IPS DF 6.9 (cell line): ENCODE data around the gene KCNJ4.

ENCODE experiments used
- DNase-seq: peaks from one replicate; pipeline ENCODE4 v3.0.0-alpha.2; 2013; ENCODE audit warnings: low read depth, low spot score
- H3K27ac ChIP-seq: one replicate; pipeline ENCODE4 v1.5.1; 2013; ENCODE audit warnings: low read length, control low read depth
- H3K27me3 ChIP-seq: 2 replicates; pipeline ENCODE4 v1.6.1; 2013; ENCODE audit warnings: mild to moderate bottlenecking, low read length; ENCODE audit not compliant: control insufficient read depth, insufficient read depth
- H3K36me3 ChIP-seq: 2 replicates; pipeline ENCODE4 v1.6.1; 2013; ENCODE audit warnings: low read length; ENCODE audit not compliant: control insufficient read depth, insufficient read depth
- H3K4me1 ChIP-seq: 2 replicates; pipeline ENCODE4 v1.6.1; 2013; ENCODE audit warnings: low read length; ENCODE audit not compliant: control insufficient read depth, insufficient read depth
- H3K4me3 ChIP-seq: 2 replicates; pipeline ENCODE4 v1.5.1; 2013; ENCODE audit warnings: mild to moderate bottlenecking, low read length
- H3K9me3 ChIP-seq: 2 replicates; pipeline ENCODE4 v1.6.1; 2013; ENCODE audit warnings: low read length, inconsistent platforms; ENCODE audit not compliant: control insufficient read depth, insufficient read depth
- WGBS: extraction: QIAGEN DNeasy Blood & Tissue Kit; methylation state at CpG from one replicate; pipeline ENCODE4 v1.1.7; 2013; ENCODE audit warnings: mixed read lengths, missing lambda C conversion rate; ENCODE audit not compliant: insufficient read length, insufficient coverage; 5-methylcytosine and 5-hydroxymethylcytosine counted together

The KCNJ4 gene

GRCh38 chr22:38489142-38489541, 34.1 kb upstream of the KCNJ4 start:
- H3K9me3 ChIP-seq: no peaks in the 10 kb centered on the region
- no peak overlapping the region for H3K27ac ChIP-seq
- peaks cover 1% of the 10 kb centered on the region; the same call in 1 of the 2 replicates for H3K4me1 ChIP-seq
- DNase-seq: no peak
- H3K27me3 ChIP-seq: no peaks in the 10 kb centered on the region
- no peak overlapping the region for H3K4me3 ChIP-seq
- WGBS: no CpG with 5 or more reads among the region's 17 CpGs
- peaks cover 50% of the 10 kb centered on the region for H3K36me3 ChIP-seq

GRCh38 chr22:38487946-38488345, 32.9 kb upstream of the KCNJ4 start:
- no CpG with 5 or more reads among the region's 6 CpGs for WGBS
- H3K9me3 ChIP-seq: no peaks in the 10 kb centered on the region
- no peak overlapping the region for H3K4me3 ChIP-seq
- peaks cover 49% of the 10 kb centered on the region for H3K36me3 ChIP-seq
- no peak for DNase-seq
- H3K4me1 ChIP-seq: peaks cover 1% of the 10 kb centered on the region; the same call in 1 of the 2 replicates
- H3K27ac ChIP-seq: no peak overlapping the region
- no peaks in the 10 kb centered on the region for H3K27me3 ChIP-seq

- no peak overlapping the region for H3K4me3 ChIP-seq
- peaks cover 59% of the 10 kb centered on the region for H3K36me3 ChIP-seq
- H3K9me3 ChIP-seq: no peaks in the 10 kb centered on the region
- no peak overlapping the region for H3K27ac ChIP-seq
- H3K27me3 ChIP-seq: no peaks in the 10 kb centered on the region
- H3K4me1 ChIP-seq: peaks cover 1% of the 10 kb centered on the region; the same call in 1 of the 2 replicates
- WGBS: no CpG with 5 or more reads among the region's 5 CpGs
- no peak for DNase-seq
These were observed 30.8 kb upstream of the KCNJ4 start for GRCh38 chr22:38485783-38486182.

GRCh38 chr22:38484244-38484643, 29.2 kb upstream of the KCNJ4 start:
- peaks cover 49% of the 10 kb centered on the region for H3K36me3 ChIP-seq
- WGBS: no CpG with 5 or more reads among the region's 1 CpG

DNA sequence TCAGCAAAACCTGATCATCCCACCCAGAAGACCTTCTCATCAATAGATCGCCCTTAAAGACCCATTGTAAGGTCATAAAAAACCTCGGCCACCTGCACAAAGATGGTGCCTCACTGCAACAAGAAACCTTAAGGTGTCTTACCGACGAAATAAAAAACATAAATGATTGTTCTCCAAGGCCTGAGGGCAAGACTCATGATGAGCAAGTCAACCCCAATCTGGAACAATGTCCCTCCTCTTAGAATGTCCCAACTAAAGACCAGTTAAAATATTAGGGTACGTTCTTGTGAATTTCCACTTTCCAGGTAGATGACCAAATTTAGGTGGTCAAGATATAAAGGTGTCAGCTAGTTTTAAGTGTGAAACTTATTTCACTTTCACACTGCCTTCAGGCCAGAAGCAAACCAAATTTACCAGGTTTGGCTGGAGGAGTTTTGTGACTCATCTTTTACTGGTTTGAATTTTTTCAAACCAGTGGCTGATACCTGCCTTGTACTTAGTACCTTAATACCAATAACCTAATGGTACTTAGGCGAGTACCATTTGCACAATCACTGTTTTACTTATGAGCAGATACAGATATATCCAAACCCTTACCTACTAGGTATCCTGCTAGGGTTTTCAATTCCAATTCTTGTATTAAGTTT, 27.8 kb upstream of the KCNJ4 start:
- Histone ChIP-seq H3K4me3 (no peak overlapping the region), H3K4me1 (peaks cover 1% of the 10 kb centered on the region; the same call in 1 of the 2 replicates), H3K36me3 (peaks cover 42% of the 10 kb centered on the region), H3K9me3 (no peaks in the 10 kb centered on the region), H3K27me3 (no peaks in the 10 kb centered on the region), H3K27ac (no peak overlapping the region)
- WGBS: no CpG with 5 or more reads among the region's 6 CpGs
- DNase-seq: no peak

More at GRCh38 chr22:38484244-38484643, 29.2 kb upstream of the KCNJ4 start:
- no peaks in the 10 kb centered on the region for H3K27me3 ChIP-seq
- DNase-seq: no peak
- H3K4me1 ChIP-seq: peaks cover 1% of the 10 kb centered on the region; the same call in 1 of the 2 replicates
- no peaks in the 10 kb centered on the region for H3K9me3 ChIP-seq
- H3K4me3 ChIP-seq: no peak overlapping the region
- no peak overlapping the region for H3K27ac ChIP-seq

DNA sequence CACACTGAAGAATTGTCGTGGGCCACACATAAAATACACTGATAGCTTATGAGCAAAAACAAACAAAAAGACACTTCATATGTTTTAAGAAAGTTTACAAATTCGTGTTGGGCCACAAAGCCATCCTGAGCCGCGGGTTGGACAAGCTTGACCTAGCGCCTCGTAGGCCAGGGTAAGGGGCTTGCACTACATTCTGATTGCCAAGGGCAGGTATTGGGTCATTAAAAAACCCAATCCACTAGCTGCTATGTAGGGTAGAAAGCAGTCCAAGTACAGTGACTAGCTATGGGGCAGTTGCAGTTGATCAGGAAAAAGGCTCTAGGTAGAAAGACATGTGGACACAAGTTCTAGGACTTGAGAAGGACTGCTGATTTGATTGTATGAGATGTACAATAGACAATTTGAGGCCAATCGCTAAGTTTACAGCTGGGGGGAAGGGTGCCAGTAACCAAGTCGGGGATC, 26.9 kb upstream of the KCNJ4 start:
- Histone ChIP-seq H3K27ac (no peak overlapping the region), H3K4me1 (peaks cover 1% of the 10 kb centered on the region; the same call in 1 of the 2 replicates), H3K9me3 (no peaks in the 10 kb centered on the region), H3K4me3 (no peak overlapping the region), H3K36me3 (peaks cover 39% of the 10 kb centered on the region), H3K27me3 (no peaks in the 10 kb centered on the region)
- WGBS: no CpG with 5 or more reads among the region's 8 CpGs
- no peak for DNase-seq

GRCh38 chr22:38481162-38481870, 26.3 kb upstream of the KCNJ4 start:
- Histone ChIP-seq H3K4me1 (peaks cover 1% of the 10 kb centered on the region; the same call in 1 of the 2 replicates), H3K36me3 (peaks cover 34% of the 10 kb centered on the region), H3K9me3 (no peaks in the 10 kb centered on the region), H3K27me3 (no peaks in the 10 kb centered on the region), H3K27ac (no peak overlapping the region), H3K4me3 (no peak overlapping the region)
- DNase-seq: no peak
- WGBS: no CpG with 5 or more reads among the region's 3 CpGs

GRCh38 chr22:38479096-38479837, 24.3 kb upstream of the KCNJ4 start:
- H3K27ac ChIP-seq: no peak overlapping the region
- H3K9me3 ChIP-seq: no peaks in the 10 kb centered on the region
- DNase-seq: no peak

GRCh38 chr22:38477585-38477984, 22.6 kb upstream of the KCNJ4 start:
- Histone ChIP-seq H3K27ac (no peak overlapping the region), H3K4me1 (no peaks in the 10 kb centered on the region), H3K4me3 (no peak overlapping the region), H3K9me3 (no peaks in the 10 kb centered on the region), H3K36me3 (peaks cover 11% of the 10 kb centered on the region; the same call in 1 of the 2 replicates), H3K27me3 (no peaks in the 10 kb centered on the region)
- no CpG with 5 or more reads among the region's 1 CpG for WGBS
- DNase-seq: no peak

More at GRCh38 chr22:38479096-38479837, 24.3 kb upstream of the KCNJ4 start:
- Histone ChIP-seq H3K4me1 (no peaks in the 10 kb centered on the region), H3K36me3 (peaks cover 21% of the 10 kb centered on the region; the same call in 1 of the 2 replicates), H3K4me3 (no peak overlapping the region), H3K27me3 (no peaks in the 10 kb centered on the region)
- no CpG with 5 or more reads among the region's 7 CpGs for WGBS

GRCh38 chr22:38474003-38474607, 19.1 kb upstream of the KCNJ4 start:
- no CpG with 5 or more reads among the region's 10 CpGs for WGBS

More at GRCh38 chr22:38474003-38474607, 19.1 kb upstream of the KCNJ4 start:
- H3K4me3 ChIP-seq: no peak overlapping the region
- H3K27me3 ChIP-seq: no peaks in the 10 kb centered on the region
- DNase-seq: no peak
- no peaks in the 10 kb centered on the region; the same call in 1 of the 2 replicates for H3K36me3 ChIP-seq
- no peak overlapping the region for H3K27ac ChIP-seq
- H3K4me1 ChIP-seq: no peaks in the 10 kb centered on the region
- H3K9me3 ChIP-seq: no peaks in the 10 kb centered on the region
